ES-I3 (cell line): ENCODE measurements around the gene GDAP1L1.
"Not testable (repeated sequence)": the region's sequence is repeated elsewhere in the genome, so short reads cannot be mapped to it uniquely, and the experiment has no call there.

Experiments
- H3K36me3 ChIP-seq: 2 replicates; pipeline ENCODE4 v1.6.1; 2013; ENCODE audit warnings: mild to moderate bottlenecking, low read length, control low read depth, moderate library complexity; ENCODE audit not compliant: insufficient read depth
- H3K4me1 ChIP-seq: 2 replicates; pipeline ENCODE4 v1.6.1; 2013; ENCODE audit warnings: mild to moderate bottlenecking, control low read depth, low read length; ENCODE audit not compliant: insufficient read depth
- H3K9ac ChIP-seq: 2 replicates; pipeline ENCODE4 v1.6.1; 2013; ENCODE audit warnings: low read depth, mild to moderate bottlenecking, low read length, moderate library complexity
- H3K9me3 ChIP-seq: 2 replicates; pipeline ENCODE4 v1.6.1; 2013; ENCODE audit warnings: mild to moderate bottlenecking, low read length, moderate library complexity; ENCODE audit not compliant: control insufficient read depth, insufficient read depth

Gene GDAP1L1

GRCh38 chr20:44314870-44315269 is 67.8 kb downstream of the GDAP1L1 start:
- no peaks in the 10 kb centered on the region for H3K9me3 ChIP-seq
- H3K4me1 ChIP-seq: no peaks in the 10 kb centered on the region
- H3K36me3 ChIP-seq: no peaks in the 10 kb centered on the region
- no peak overlapping the region for H3K9ac ChIP-seq

- no peaks in the 10 kb centered on the region for H3K36me3 ChIP-seq
- H3K9me3 ChIP-seq: no peaks in the 10 kb centered on the region
- no peak overlapping the region for H3K9ac ChIP-seq
- H3K4me1 ChIP-seq: no peaks in the 10 kb centered on the region; the same call in 1 of the 2 replicates
Measured at GRCh38 chr20:44319839-44320422, 72.8 kb downstream of the GDAP1L1 start.

- Histone ChIP-seq H3K9me3 (no peaks in the 10 kb centered on the region), H3K36me3 (no peaks in the 10 kb centered on the region), H3K4me1 (no peaks in the 10 kb centered on the region; the same call in 1 of the 2 replicates), H3K9ac (no peak overlapping the region)
Measured at GRCh38 chr20:44324343-44324742, 77.2 kb downstream of the GDAP1L1 start.

- Histone ChIP-seq H3K9ac (peak overlapping the region; percentile 34; the same call in 1 of the 2 replicates), H3K36me3 (no peaks in the 10 kb centered on the region)
Measured at GRCh38 chr20:44326391-44327159, 79.5 kb downstream of the GDAP1L1 start.

GRCh38 chr20:44327748-44328147 is 80.6 kb downstream of the GDAP1L1 start:
- H3K9ac ChIP-seq, H3K9me3 ChIP-seq, H3K36me3 ChIP-seq, H3K4me1 ChIP-seq: not testable (repeated sequence)

More at GRCh38 chr20:44326391-44327159, 79.5 kb downstream of the GDAP1L1 start:
- no peaks in the 10 kb centered on the region for H3K9me3 ChIP-seq
- no peaks in the 10 kb centered on the region; the same call in 1 of the 2 replicates for H3K4me1 ChIP-seq

GRCh38 chr20:44328428-44328827 is 81.3 kb downstream of the GDAP1L1 start:
- Histone ChIP-seq H3K4me1 (no peaks in the 10 kb centered on the region; the same call in 1 of the 2 replicates), H3K9me3 (no peaks in the 10 kb centered on the region), H3K9ac (no peak overlapping the region), H3K36me3 (no peaks in the 10 kb centered on the region)
